Stomach (tissue), 9 donors: ENCODE results near the gene PARD6A. TPM values are rescaled to one million over a fixed set of nuclear protein-coding genes. Genes with fewer than 3 reads are reported as not detected.

Source experiments
- DNase-seq, 2 donors: peaks; one replicate each; pipeline versions ENCODE4 v3.0.0 to v3.0.0-alpha.2; 2013 to 2019
- H3K27ac ChIP-seq, 5 donors: fragments of 200-600 bp in 4 of 5; sonication (generic) in 4 of 5; one replicate each; pipeline ENCODE4 v1.5.1; 2013 to 2019; ENCODE audit warnings: mild to moderate bottlenecking in 1 of 5, moderate library complexity in 1 of 5
- H3K27me3 ChIP-seq, 3 donors: fragments of 200-600 bp; sonication (generic); one replicate each; pipeline ENCODE4 v1.5.1; 2017 to 2019; ENCODE audit warnings: mixed run types in 1 of 3
- H3K36me3 ChIP-seq, 4 donors: fragments of 200-600 bp; sonication (generic); 1 replicate in 3 of 4; 2 replicates in 1 of 4; pipeline ENCODE4 v1.5.1; 2016 to 2019
- H3K4me1 ChIP-seq, 4 donors: fragments of 200-600 bp; sonication (generic); one replicate each; pipeline ENCODE4 v1.5.1; 2016 to 2019
- H3K4me3 ChIP-seq, 4 donors: fragments of 200-600 bp; sonication (generic) in 3 of 4; one replicate each; pipeline ENCODE4 v1.5.1; 2016 to 2019; ENCODE audit warnings: mild to moderate bottlenecking in 1 of 4
- H3K9me3 ChIP-seq, 4 donors: fragments of 200-600 bp; sonication (generic); one replicate each; pipeline ENCODE4 v1.5.1; 2016 to 2019
- EP300 ChIP-seq: sonication (generic); formaldehyde crosslinking; IDR thresholded peaks from one replicate; pipeline ENCODE4 v1.6.1; 2017; ENCODE audit warnings: antibody characterized with exemption
- POLR2A ChIP-seq, 4 donors: fragments of 450-650 bp; IDR thresholded peaks; one replicate each; pipeline ENCODE4 v1.6.1; 2016; ENCODE audit warnings: antibody characterized with exemption in 4 of 4, control low read depth in 2 of 4, mild to moderate bottlenecking in 1 of 4, moderate library complexity in 1 of 4
- POLR2AphosphoS5 ChIP-seq, 3 donors: sonication (generic); formaldehyde crosslinking; IDR thresholded peaks; one replicate each; pipeline ENCODE4 v1.6.1; 2016; ENCODE audit warnings: antibody characterized with exemption in 3 of 3
- WGBS, 5 donors: extraction: QIAGEN DNeasy Blood & Tissue Kit in 3 of 5; methylation state at CpG; one replicate each; pipeline versions ENCODE4 v1.1.5 to v1.1.7; 2013 to 2018; 5-methylcytosine and 5-hydroxymethylcytosine counted together
- intact Hi-C: fragments of 100-400 bp; cut with DNase I; formaldehyde crosslinking; loops from one replicate; pipeline ENCODE4 v1.15.1; 2023; ENCODE audit warnings: low total_unique reads
- polyA plus RNA-seq, 3 donors: library from polyadenylated mRNA; stranded (reverse); fragments of 200-250 nt; gene quantifications; one replicate each; pipeline ENCODE4 v1.2.3, GENCODE V29; 2013
- total RNA-seq, 5 donors: library from RNA; depleted of rRNA; stranded (reverse); fragments of >200 nt; gene quantifications; one replicate each; pipeline versions ENCODE4 v1.1.0 to v1.2.3, GENCODE V29; 2014 to 2016
- TF ChIP-seq, protein P1 (sequence below), 7 experiments: fragments of 450-650 bp in 4 of 7; fragments of 200-600 bp in 3 of 7; sonication (generic) in 3 of 7; IDR thresholded peaks; one replicate each; pipeline ENCODE4 v1.5.1; 2016 to 2019; ENCODE audit warnings: antibody characterized with exemption in 7 of 7, control low read depth in 2 of 7, mild to moderate bottlenecking in 1 of 7
- donor health status: healthy with polysubstance abuse.
- donor health status: Bipolar disorder and iron deficiency.
- donor health status: healthy.

PARD6A gene
- total and polyA plus RNA-seq, 8 donors: 1.1 to 56.7 (median 7.1) TPM

DNA sequence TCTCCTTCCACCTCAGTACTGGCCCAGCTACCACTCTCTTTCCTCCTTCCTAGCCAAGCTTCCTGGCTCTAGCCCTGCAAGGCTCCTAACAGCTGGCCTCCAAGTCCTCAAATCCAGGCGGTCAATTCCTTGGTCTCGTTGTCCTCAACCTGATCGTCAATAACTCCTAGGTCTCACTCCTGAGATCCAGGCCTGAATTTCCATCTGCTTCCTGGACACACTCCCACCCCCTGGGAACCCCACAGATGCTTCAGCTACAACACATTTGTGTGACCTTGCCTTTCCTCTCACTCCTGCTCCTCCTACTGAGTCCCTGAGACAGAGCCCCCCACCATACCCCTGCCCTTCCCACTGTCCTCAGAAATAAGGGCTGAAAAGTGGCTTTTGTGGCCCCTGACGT is 3.5 kb downstream of the PARD6A start:
- Histone ChIP-seq H3K4me1 (peaks cover 38 to 57% (median 54%) of the 10 kb centered on the region in 4 donors), H3K27ac (no peak overlapping the region), H3K27me3 (no peaks in the 10 kb centered on the region), H3K9me3 (no peaks in the 10 kb centered on the region), H3K36me3 (peaks cover 9 to 23% (median 15%) of the 10 kb centered on the region in 4 donors), H3K4me3 (no peak overlapping the region)
- 79 to 92% (median 86%) methylated on average over 4 of the region's 4 CpGs for WGBS, 5 donors
- TF ChIP-seq EP300 (no peak), POLR2A (IDR thresholded peaks at IDR 0.05) (no peak), POLR2AphosphoS5 (IDR thresholded peaks at IDR 0.05) (no peak)
- TF ChIP-seq, protein P1, sequence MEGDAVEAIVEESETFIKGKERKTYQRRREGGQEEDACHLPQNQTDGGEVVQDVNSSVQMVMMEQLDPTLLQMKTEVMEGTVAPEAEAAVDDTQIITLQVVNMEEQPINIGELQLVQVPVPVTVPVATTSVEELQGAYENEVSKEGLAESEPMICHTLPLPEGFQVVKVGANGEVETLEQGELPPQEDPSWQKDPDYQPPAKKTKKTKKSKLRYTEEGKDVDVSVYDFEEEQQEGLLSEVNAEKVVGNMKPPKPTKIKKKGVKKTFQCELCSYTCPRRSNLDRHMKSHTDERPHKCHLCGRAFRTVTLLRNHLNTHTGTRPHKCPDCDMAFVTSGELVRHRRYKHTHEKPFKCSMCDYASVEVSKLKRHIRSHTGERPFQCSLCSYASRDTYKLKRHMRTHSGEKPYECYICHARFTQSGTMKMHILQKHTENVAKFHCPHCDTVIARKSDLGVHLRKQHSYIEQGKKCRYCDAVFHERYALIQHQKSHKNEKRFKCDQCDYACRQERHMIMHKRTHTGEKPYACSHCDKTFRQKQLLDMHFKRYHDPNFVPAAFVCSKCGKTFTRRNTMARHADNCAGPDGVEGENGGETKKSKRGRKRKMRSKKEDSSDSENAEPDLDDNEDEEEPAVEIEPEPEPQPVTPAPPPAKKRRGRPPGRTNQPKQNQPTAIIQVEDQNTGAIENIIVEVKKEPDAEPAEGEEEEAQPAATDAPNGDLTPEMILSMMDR (IDR thresholded peaks at IDR 0.05): no peak
- DNase-seq: peak in 1 of 2 donors; percentile 50
- intact Hi-C loops: no loop called here

DNA sequence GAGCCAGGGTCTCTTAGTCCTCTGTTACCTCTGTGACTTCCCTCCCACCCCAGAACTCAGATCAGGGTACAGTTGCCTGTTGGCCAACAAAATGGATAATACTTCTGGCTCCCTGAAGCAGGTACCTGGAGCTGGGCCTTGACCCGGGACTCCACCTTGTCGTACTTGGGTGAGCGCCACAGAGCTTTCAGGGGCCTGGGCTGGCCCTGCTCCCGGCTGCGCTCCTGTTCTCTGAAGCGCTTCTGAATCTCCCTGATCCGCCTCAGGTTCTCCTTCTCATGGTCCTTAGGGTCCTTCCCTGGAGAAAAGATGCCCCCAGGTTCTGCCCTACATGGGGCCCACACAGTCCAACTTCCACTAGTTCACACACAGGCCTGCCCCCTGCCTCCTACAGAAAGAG is 4.1 kb downstream of the PARD6A start:
- TF ChIP-seq, protein P1 (IDR thresholded peaks at IDR 0.05): no peak
- TF ChIP-seq EP300 (no peak), POLR2A (IDR thresholded peaks at IDR 0.05) (no peak), POLR2AphosphoS5 (IDR thresholded peaks at IDR 0.05) (no peak)
- intact Hi-C loops: no loop called here
- Histone ChIP-seq H3K27me3 (no peaks in the 10 kb centered on the region), H3K4me3 (no peak overlapping the region), H3K4me1 (peaks cover 34 to 51% (median 48%) of the 10 kb centered on the region in 4 donors), H3K9me3 (no peaks in the 10 kb centered on the region), H3K27ac (no peak overlapping the region), H3K36me3 (peaks cover 9 to 23% (median 15%) of the 10 kb centered on the region in 4 donors)
- WGBS, 5 donors: 82 to 94% (median 90%) methylated on average over 7 of the region's 7 CpGs
- no peak for DNase-seq

DNA sequence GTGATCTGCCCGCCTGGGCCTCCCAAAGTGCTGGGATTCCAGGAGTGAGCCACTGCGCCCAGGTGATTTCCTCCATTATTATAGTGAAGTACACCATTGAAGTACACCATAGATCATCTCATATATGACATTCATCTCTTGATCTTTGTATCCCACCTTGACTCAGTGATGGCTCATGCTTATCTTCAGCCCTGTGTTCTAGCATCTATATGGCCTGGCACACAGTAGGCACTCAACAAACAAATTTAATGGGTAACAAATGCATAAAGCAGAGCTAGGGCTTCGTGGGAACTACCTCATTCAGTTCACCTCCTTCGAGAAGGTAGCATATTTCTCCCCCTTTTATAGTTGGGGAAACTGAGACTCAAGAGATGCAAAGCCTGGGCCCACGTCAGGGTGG is 4.8 kb downstream of the PARD6A start:
- peak overlapping the region in 3 of 5 donors; percentile 87 to 93 (median 88) for H3K27ac ChIP-seq
- intact Hi-C loops: no loop called here
- no peaks in the 10 kb centered on the region for H3K27me3 ChIP-seq
- peak in 1 of 2 donors; percentile 4 for DNase-seq
- H3K36me3 ChIP-seq: peaks cover 9 to 23% (median 15%) of the 10 kb centered on the region in 4 donors
- H3K4me1 ChIP-seq: peaks cover 34 to 51% (median 45%) of the 10 kb centered on the region in 4 donors
- H3K9me3 ChIP-seq: no peaks in the 10 kb centered on the region
- H3K4me3 ChIP-seq: peak overlapping the region; percentile 84 to 96 (median 90)
- TF ChIP-seq EP300: no peak
- TF ChIP-seq POLR2A (IDR thresholded peaks at IDR 0.05): no peak
- TF ChIP-seq, protein P1 (IDR thresholded peaks at IDR 0.05): no peak
- no peak for TF ChIP-seq POLR2AphosphoS5 (IDR thresholded peaks at IDR 0.05)
- WGBS, 5 donors: 66 to 76% (median 72%) methylated on average over 5 of the region's 5 CpGs

DNA sequence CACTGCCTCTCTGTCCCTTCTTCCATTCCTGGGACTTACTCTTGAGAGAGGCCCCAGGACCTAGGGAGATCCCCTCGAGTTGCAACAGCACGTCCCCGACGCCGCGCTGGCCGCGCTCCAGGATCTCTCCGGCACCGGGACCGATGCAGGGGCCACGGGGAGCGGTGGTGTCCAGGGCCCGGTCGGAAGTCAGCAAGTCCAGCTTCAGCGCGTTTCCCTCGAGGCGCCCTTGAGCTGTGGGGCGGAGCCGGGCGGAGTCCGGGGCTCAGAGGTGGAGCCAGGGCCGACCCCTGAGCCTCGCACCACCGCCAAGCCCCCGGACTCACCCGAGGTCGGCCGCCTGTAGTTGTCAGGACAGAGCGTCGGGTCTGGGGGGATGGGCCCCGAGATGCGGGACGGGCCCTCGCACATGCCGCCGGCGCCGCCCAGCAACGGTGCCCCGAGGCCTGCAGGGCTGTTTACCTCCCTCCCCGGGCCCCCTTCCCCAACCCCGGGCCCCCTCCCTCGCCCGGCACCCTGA is 5.3 kb downstream of the PARD6A start:
- peak overlapping the region; percentile 84 to 96 (median 90) for H3K4me3 ChIP-seq
- H3K27me3 ChIP-seq: no peaks in the 10 kb centered on the region
- 0 to 3% (median 1%) methylated on average over 7 to 46 of the region's 46 CpGs for WGBS, 5 donors
- peaks cover 9 to 23% (median 15%) of the 10 kb centered on the region in 4 donors for H3K36me3 ChIP-seq
- TF ChIP-seq EP300 (no peak), POLR2AphosphoS5 (IDR thresholded peaks at IDR 0.05) (no peak), POLR2A (IDR thresholded peaks at IDR 0.05) (no peak)
- TF ChIP-seq, protein P1 (IDR thresholded peaks at IDR 0.05): no peak
- peak overlapping the region in 4 of 5 donors; percentile 82 to 93 (median 88) for H3K27ac ChIP-seq
- DNase-seq: peak in 1 of 2 donors; percentile 71
- intact Hi-C loops: no loop called here
- H3K9me3 ChIP-seq: no peaks in the 10 kb centered on the region
- peaks cover 32 to 49% (median 43%) of the 10 kb centered on the region in 4 donors for H3K4me1 ChIP-seq
